OCI-LY3 (cell line): Measurements from ENCODE around the gene MDK.

Experiments
- CTCF ChIP-seq: fragments of 200-600, 300-600 bp; sonication (generic); IDR thresholded peaks from 2 replicates; pipeline ENCODE4 v1.5.1; 2014; ENCODE audit warnings: antibody characterized with exemption, low read length, low read depth
- EZH2phosphoT487 ChIP-seq: fragments of 200-600 bp; shearing (Covaris generic); IDR thresholded peaks from 2 replicates; pipeline ENCODE4 v1.6.1; 2018; ENCODE audit warnings: antibody characterized with exemption, mixed run types, low read depth

GRCh38 chr11:46332093-46332567, 49.3 kb upstream of the MDK start:
- TF ChIP-seq CTCF: no peak
- no peak for TF ChIP-seq EZH2phosphoT487
